Parathyroid adenoma (tissue), 2 donors: Measurements from ENCODE around the gene PTGDS.
"Not testable (repeated sequence)": the region's sequence is repeated elsewhere in the genome, so short reads cannot be mapped to it uniquely, and the experiment has no call there.

Experiments used
- H2AFZ ChIP-seq: fragments of 300-600 bp; sonication (generic); one replicate; pipeline ENCODE4 v1.7.0; 2017; ENCODE audit warnings: antibody characterized with exemption, mild to moderate bottlenecking
- H3K27ac ChIP-seq: fragments of 300-600 bp; sonication (generic); one replicate; pipeline ENCODE4 v1.7.0; 2017
- H3K27me3 ChIP-seq: fragments of 300-600 bp; sonication (generic); one replicate; pipeline ENCODE4 v1.7.0; 2017; ENCODE audit warnings: low read length; ENCODE audit not compliant: control insufficient read depth, insufficient read depth
- H3K36me3 ChIP-seq: fragments of 300-600 bp; sonication (generic); one replicate; pipeline ENCODE4 v1.7.0; 2017; ENCODE audit warnings: low read length; ENCODE audit not compliant: control insufficient read depth, insufficient read depth
- H3K4me1 ChIP-seq: fragments of 300-600 bp; sonication (generic); one replicate; pipeline ENCODE4 v1.7.0; 2017; ENCODE audit warnings: control low read depth
- H3K4me2 ChIP-seq: fragments of 300-600 bp; sonication (generic); one replicate; pipeline ENCODE4 v1.7.0; 2017; ENCODE audit warnings: low read length
- H3K4me3 ChIP-seq: fragments of 300-600 bp; sonication (generic); one replicate; pipeline ENCODE4 v1.7.0; 2017; ENCODE audit warnings: low read depth, low read length
- H3K79me2 ChIP-seq: fragments of 300-600 bp; sonication (generic); one replicate; pipeline ENCODE4 v1.7.0; 2017; ENCODE audit warnings: control low read depth
- H3K9ac ChIP-seq: fragments of 300-600 bp; sonication (generic); one replicate; pipeline ENCODE4 v1.7.0; 2017; ENCODE audit warnings: mild to moderate bottlenecking
- H3K9me3 ChIP-seq: fragments of 300-600 bp; sonication (generic); one replicate; pipeline ENCODE4 v1.7.0; 2017; ENCODE audit warnings: low read length; ENCODE audit not compliant: control insufficient read depth
- TF ChIP-seq, protein P1 (sequence below): fragments of 300-600 bp; sonication (generic); IDR thresholded peaks from one replicate; pipeline ENCODE4 v1.7.0; 2017; ENCODE audit warnings: antibody characterized with exemption, mild to moderate bottlenecking
- donor health status: primary hyperparathyroidism.

Gene PTGDS

DNA sequence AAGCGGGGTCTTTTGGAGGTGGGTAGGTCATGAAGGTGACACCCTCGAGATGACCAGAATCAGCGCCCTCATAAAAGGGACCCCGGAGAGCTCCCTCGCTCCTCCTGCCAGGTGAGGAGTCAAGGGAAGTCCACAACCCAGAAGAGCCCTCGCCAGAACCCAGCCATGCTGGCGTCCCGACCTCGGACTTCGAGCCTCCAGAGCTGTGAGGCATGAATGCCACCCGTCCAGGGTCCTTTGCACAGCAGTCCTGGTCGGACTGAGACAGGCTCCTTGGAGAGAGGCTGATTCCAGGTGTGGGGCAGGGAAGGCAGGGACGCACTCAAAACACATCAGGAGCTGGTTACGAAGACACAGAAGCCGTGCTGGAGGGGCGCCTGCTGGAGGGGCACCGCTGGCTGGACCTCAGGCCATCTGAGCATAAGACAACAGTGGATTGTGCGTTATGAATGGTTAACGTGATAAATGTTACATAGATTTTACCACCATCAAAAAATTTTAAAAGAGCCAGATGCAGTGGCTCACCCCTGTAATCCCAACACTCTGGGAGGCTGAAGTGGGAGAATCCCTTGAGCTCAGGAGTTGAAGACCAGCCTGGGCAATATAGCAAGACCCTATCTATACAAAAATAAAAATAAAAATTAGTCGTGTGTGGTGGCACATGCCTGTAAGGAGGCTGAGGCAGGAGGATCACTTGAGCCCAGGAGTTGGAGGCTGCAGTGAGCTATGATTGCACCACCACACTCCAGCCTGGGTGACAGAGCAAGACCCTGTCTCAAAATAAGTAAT, 24.7 kb downstream of the PTGDS start:
- Histone ChIP-seq H3K9me3 (no peaks in the 10 kb centered on the region), H3K4me1 (no peaks in the 10 kb centered on the region)
- TF ChIP-seq, protein P1, sequence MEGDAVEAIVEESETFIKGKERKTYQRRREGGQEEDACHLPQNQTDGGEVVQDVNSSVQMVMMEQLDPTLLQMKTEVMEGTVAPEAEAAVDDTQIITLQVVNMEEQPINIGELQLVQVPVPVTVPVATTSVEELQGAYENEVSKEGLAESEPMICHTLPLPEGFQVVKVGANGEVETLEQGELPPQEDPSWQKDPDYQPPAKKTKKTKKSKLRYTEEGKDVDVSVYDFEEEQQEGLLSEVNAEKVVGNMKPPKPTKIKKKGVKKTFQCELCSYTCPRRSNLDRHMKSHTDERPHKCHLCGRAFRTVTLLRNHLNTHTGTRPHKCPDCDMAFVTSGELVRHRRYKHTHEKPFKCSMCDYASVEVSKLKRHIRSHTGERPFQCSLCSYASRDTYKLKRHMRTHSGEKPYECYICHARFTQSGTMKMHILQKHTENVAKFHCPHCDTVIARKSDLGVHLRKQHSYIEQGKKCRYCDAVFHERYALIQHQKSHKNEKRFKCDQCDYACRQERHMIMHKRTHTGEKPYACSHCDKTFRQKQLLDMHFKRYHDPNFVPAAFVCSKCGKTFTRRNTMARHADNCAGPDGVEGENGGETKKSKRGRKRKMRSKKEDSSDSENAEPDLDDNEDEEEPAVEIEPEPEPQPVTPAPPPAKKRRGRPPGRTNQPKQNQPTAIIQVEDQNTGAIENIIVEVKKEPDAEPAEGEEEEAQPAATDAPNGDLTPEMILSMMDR, result no peak

DNA sequence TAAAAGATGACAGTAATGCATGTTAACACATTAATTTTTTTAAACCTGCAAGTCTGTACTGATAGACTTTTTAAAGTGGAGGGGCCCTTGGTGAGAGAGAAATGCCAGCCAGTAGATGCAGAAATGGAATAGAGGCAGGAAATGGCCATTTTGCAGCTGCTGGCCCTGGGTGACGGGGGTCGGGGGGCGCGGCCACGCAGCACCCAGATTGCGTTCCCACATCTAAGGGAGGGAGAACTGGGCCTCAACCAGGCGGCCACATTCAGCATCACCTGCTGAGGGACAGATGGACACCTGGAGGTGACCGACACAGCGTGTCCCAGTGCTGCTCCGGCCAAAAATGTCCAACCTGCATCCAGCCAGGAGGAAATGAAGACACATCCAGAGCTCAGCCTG, 25.3 kb downstream of the PTGDS start:
- H3K4me3 ChIP-seq, result no peak overlapping the region
- no peaks in the 10 kb centered on the region for H3K4me1 ChIP-seq
- H3K27me3 ChIP-seq, result no peaks in the 10 kb centered on the region
- H3K4me2 ChIP-seq, result no peak overlapping the region
- no peaks in the 10 kb centered on the region for H3K36me3 ChIP-seq
- H3K9ac ChIP-seq, result no peak overlapping the region
- TF ChIP-seq, protein P1, result no peak
- H3K27ac ChIP-seq, result no peak overlapping the region
- no peaks in the 10 kb centered on the region for H3K9me3 ChIP-seq
- no peak overlapping the region for H2AFZ ChIP-seq
- H3K79me2 ChIP-seq, result no peaks in the 10 kb centered on the region

More for the DNA sequence above, 24.7 kb downstream of the PTGDS start:
- Histone ChIP-seq H3K27ac (no peak overlapping the region), H3K9ac (no peak overlapping the region), H2AFZ (no peak overlapping the region), H3K79me2 (no peaks in the 10 kb centered on the region), H3K36me3 (no peaks in the 10 kb centered on the region), H3K4me2 (no peak overlapping the region), H3K27me3 (no peaks in the 10 kb centered on the region), H3K4me3 (no peak overlapping the region)

DNA sequence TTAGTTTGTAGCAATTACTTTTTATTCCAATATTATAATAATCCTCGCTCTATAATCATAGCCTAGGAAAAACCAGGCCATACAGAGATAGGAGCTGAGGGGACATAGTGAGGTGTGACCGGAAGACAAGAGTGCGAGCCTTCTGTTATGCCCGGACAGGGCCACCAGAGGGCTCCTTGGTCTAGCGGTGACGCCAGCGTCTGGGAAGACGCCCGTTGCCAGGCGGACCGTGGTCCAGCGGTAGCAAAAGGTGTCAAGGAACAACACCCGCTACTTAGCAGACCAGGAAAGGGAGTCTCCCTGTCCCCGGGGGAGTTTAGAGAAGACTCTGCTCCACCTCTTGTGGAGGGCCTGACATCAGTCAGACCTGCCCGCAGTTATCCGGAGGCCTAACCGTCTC, 27.0 kb downstream of the PTGDS start:
- H3K36me3 ChIP-seq, H3K4me2 ChIP-seq, H3K4me1 ChIP-seq, H3K4me3 ChIP-seq, H3K79me2 ChIP-seq, H3K9me3 ChIP-seq, H2AFZ ChIP-seq, H3K27ac ChIP-seq, H3K9ac ChIP-seq, H3K27me3 ChIP-seq: not testable (repeated sequence)

DNA sequence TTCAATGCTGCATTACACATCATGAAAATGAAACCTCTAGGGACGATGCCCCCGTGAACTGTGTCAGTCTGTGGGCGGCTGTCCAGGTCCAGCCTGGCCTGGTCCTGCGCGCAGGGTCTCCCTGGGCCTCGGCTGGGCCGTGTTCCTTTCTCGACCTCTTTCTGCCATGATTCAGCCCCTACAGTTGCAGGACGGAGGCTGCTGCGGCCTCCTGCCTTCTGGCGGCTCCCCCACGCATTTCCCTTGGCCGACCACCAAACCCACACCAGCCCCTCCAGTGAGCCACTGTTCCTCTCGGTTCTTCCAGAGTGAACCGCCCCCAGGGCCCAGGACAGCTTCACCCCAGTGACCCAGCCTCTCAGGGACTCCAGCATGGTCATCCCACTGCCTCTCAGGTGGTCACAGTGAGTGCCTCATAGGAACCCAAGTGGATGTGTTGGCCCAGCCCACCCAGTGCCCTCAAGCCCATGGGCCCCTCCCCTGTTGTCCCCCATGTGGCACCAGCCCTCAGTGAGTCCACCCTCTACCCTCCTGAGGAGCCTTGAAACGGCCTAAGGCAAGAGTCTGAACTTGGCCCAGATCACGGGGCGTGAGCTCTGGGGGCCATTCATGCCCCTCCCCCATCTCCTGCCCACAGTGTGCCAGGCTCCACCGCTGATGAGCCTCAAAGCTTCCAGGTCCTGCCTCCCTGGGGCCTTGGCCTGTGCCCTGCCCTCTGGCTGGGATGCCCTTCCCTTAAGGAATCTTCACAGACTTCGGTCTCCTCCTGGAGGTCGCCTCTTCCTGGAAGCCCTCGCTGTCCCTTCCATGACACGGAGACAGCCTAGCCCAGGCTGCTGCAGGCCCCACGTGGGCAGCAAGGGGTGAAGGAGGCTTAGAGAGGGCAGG, 29.1 kb downstream of the PTGDS start:
- H3K79me2 ChIP-seq, result no peaks in the 10 kb centered on the region
- no peak overlapping the region for H2AFZ ChIP-seq
- H3K27me3 ChIP-seq, result no peaks in the 10 kb centered on the region
- no peaks in the 10 kb centered on the region for H3K36me3 ChIP-seq
- TF ChIP-seq, protein P1, result no peak
- no peak overlapping the region for H3K4me3 ChIP-seq
- H3K9me3 ChIP-seq, result no peaks in the 10 kb centered on the region
- H3K4me2 ChIP-seq, result no peak overlapping the region
- no peak overlapping the region for H3K27ac ChIP-seq
- no peak overlapping the region for H3K9ac ChIP-seq
- no peaks in the 10 kb centered on the region for H3K4me1 ChIP-seq

DNA sequence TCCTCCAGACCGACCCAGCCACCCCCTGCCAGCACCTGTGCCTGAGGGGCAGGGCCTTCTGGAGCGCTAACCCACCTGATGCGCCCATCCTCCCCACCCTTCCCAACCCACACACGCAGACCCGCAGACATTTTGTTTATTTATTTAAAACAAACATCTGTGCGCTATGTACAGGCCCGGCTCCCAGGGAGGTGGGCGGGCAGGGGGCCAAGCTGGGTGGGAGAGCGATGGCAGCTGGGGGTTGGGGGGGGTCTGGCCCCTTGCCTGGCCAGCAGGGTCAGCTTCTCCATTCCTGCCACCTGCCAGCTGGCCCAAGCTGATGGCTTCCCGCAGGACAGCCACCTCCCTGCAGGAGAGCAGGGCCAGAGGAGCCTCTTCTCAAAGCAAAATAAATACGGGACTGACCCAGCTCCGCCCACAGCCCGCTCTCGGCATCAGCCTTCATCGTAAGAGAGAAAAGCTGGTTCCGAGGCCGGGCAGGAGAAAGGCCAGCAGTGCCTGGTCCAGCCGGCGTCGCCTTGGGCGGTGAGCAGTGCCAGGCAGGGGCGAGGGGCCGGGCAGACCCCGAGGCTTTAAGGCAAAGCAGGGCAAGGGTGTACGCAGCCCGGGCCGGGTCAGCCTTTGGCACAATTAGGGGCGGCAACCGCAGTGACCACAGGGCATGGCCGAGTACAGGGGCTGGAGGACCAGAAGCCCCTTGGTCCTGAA, 30.0 kb downstream of the PTGDS start:
- H3K36me3 ChIP-seq, result no peaks in the 10 kb centered on the region
- H3K27ac ChIP-seq, result no peak overlapping the region
- H2AFZ ChIP-seq, result no peak overlapping the region
- no peak overlapping the region for H3K4me2 ChIP-seq
- no peaks in the 10 kb centered on the region for H3K79me2 ChIP-seq
- H3K4me3 ChIP-seq, result no peak overlapping the region
- H3K27me3 ChIP-seq, result no peaks in the 10 kb centered on the region
- no peaks in the 10 kb centered on the region for H3K4me1 ChIP-seq
- H3K9ac ChIP-seq, result no peak overlapping the region
- no peaks in the 10 kb centered on the region for H3K9me3 ChIP-seq
- TF ChIP-seq, protein P1, result no peak
